Measurements from ENCODE around the gene LGI1. TPM values are rescaled to one million over a fixed set of nuclear protein-coding genes. Genes with fewer than 3 reads are reported as not detected.

The LGI1 gene
- total RNA-seq, 1 experiment from 2014 or later = 1.2 TPM

DNA sequence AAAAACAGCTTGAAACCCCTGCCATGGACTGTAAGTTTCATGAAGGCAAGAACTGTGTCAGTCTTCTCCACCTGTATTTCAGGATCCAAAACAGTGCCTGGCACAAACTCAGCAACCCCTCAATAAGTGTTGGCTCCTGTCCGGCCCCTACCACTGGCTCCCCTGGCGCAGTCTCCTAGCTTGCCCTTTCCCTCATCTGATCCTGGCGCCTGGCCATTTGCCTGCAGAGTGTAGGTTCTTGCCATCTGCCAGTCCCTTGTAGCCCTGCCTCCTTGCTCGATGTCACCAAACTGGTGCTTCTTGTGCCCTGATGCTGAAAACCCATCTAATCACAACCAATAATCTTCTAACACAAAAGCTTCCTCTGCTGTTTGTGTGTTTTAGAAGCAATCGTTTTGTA, 60.4 kb downstream of the LGI1 start:
- Histone ChIP-seq H3K23me2 (ENCODE audit: insufficient read length, low read depth, low read length, poor library complexity, severe bottlenecking) (no peaks in the 10 kb centered on the region), H3K79me2 (ENCODE audit: insufficient read depth, low read length) (no peaks in the 10 kb centered on the region), H3K56ac (ENCODE audit: insufficient read length, low read depth, low read length) (no peak overlapping the region), H3K14ac (ENCODE audit: insufficient read depth, low read length) (no peak overlapping the region), H3T11ph (ENCODE audit: low read length) (no peak overlapping the region), H2AFZ (ENCODE audit: low read length) (no peak overlapping the region), H4K91ac (ENCODE audit: insufficient read length, low read depth, low read length) (no peak overlapping the region), H3K4ac (ENCODE audit: low read depth, low read length) (no peak overlapping the region), H4K20me1 (ENCODE audit: control insufficient read depth, insufficient read depth, insufficient read length) (no peaks in the 10 kb centered on the region), H3K9me3 (ENCODE audit: control insufficient read depth, low read depth, low read length) (no peaks in the 10 kb centered on the region), H3K23ac (ENCODE audit: insufficient read length, low read depth, low read length) (no peak overlapping the region), H2BK12ac (ENCODE audit: insufficient read length, low read depth, low read length) (no peak overlapping the region), H2BK120ac (ENCODE audit: low read depth, low read length, poor library complexity, severe bottlenecking) (no peak overlapping the region), H2BK20ac (ENCODE audit: low read depth, low read length, poor library complexity, severe bottlenecking) (no peak overlapping the region), H3K4me1 (ENCODE audit: insufficient read depth, low read length) (no peaks in the 10 kb centered on the region; the same call in 1 of the 2 replicates), H2BK5ac (ENCODE audit: insufficient read length, low read length) (no peak overlapping the region), H3K79me1 (ENCODE audit: insufficient read depth, low read depth, low read length, poor library complexity, severe bottlenecking) (no peaks in the 10 kb centered on the region), H3K18ac (ENCODE audit: insufficient read length, low read depth, low read length) (no peak overlapping the region), H4K5ac (ENCODE audit: insufficient read length, low read depth, low read length) (no peak overlapping the region), H3K4me2 (ENCODE audit: insufficient read depth, insufficient read length, low read length) (no peak overlapping the region), H3K9ac (ENCODE audit: extremely low read depth, insufficient read length, low read length) (no peak overlapping the region), H3K27ac (ENCODE audit: insufficient read length, low read depth, low read length) (no peak overlapping the region), H2BK15ac (ENCODE audit: low read depth, low read length) (no peak overlapping the region), H4K8ac (replicated peaks; ENCODE audit: insufficient read length, low read depth, low read length) (no peak overlapping the region), H2AK5ac (ENCODE audit: insufficient read length, low read length) (no peak overlapping the region), H3K27me3 (ENCODE audit: insufficient read depth, low read length) (no peaks in the 10 kb centered on the region)
- no peak for DNase-seq
- no CpG with 5 or more reads among the region's 5 CpGs for WGBS (ENCODE audit: extremely low coverage, insufficient read length, low lambda C conversion rate)
- Mint-ChIP-seq H3K27me3 (ENCODE audit: low read depth) (peaks cover 44% of the 10 kb centered on the region), H3K9me3 (peaks cover 0 to 3% of the 10 kb centered on the region in 2 experiments; a peak in 2 of 5 replicates), H3K27ac (no peak overlapping the region), H3K4me3 (no peak overlapping the region), H3K4me1 (peaks cover 22 to 28% of the 10 kb centered on the region in 2 experiments), H3K36me3 (ENCODE audit: insufficient read depth in 1 of 3, low read depth in 3 of 3) (no peaks in the 10 kb centered on the region)
- TF ChIP-seq, protein P1, sequence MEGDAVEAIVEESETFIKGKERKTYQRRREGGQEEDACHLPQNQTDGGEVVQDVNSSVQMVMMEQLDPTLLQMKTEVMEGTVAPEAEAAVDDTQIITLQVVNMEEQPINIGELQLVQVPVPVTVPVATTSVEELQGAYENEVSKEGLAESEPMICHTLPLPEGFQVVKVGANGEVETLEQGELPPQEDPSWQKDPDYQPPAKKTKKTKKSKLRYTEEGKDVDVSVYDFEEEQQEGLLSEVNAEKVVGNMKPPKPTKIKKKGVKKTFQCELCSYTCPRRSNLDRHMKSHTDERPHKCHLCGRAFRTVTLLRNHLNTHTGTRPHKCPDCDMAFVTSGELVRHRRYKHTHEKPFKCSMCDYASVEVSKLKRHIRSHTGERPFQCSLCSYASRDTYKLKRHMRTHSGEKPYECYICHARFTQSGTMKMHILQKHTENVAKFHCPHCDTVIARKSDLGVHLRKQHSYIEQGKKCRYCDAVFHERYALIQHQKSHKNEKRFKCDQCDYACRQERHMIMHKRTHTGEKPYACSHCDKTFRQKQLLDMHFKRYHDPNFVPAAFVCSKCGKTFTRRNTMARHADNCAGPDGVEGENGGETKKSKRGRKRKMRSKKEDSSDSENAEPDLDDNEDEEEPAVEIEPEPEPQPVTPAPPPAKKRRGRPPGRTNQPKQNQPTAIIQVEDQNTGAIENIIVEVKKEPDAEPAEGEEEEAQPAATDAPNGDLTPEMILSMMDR (conservative IDR thresholded peaks at IDR 0.05) = no peak
